SIG-M5 (cell line): Measurements from ENCODE around the gene PYDC2.

Experiments
- DNase-seq: peaks from one replicate; lab custom pipeline; 2025; lab: John Stamatoyannopoulos, UW

The PYDC2 gene

GRCh38 chr3:191461113-191461595 lies at the start of gene PYDC2:
Gene PYDC2, plus strand, starts transcription at chr3:191461163. Its CDS starts 0 bp downstream, at chr3:191461163.
- DNase-seq = no peak

- DNase-seq = no peak
Measured at GRCh38 chr3:191412759-191413158, 48.2 kb upstream of the PYDC2 start.

GRCh38 chr3:191414286-191414685 lies 46.7 kb upstream of the PYDC2 start:
- DNase-seq = no peak

- no peak for DNase-seq
Measured at GRCh38 chr3:191414732-191415131, 46.2 kb upstream of the PYDC2 start.

GRCh38 chr3:191415566-191415965 lies 45.4 kb upstream of the PYDC2 start:
- no peak for DNase-seq

GRCh38 chr3:191417457-191417729 lies 43.6 kb upstream of the PYDC2 start:
- no peak for DNase-seq

GRCh38 chr3:191420771-191421170 lies 40.2 kb upstream of the PYDC2 start:
- no peak for DNase-seq

GRCh38 chr3:191424881-191425280 lies 36.1 kb upstream of the PYDC2 start:
- DNase-seq = no peak

GRCh38 chr3:191425322-191425734 lies 35.6 kb upstream of the PYDC2 start:
- no peak for DNase-seq

- DNase-seq = no peak
Measured at GRCh38 chr3:191426311-191426710, 34.7 kb upstream of the PYDC2 start.

GRCh38 chr3:191428177-191428576 lies 32.8 kb upstream of the PYDC2 start:
- no peak for DNase-seq

GRCh38 chr3:191430103-191430502 lies 30.9 kb upstream of the PYDC2 start:
- no peak for DNase-seq

- DNase-seq = no peak
Measured at GRCh38 chr3:191431160-191431822, 29.7 kb upstream of the PYDC2 start.

- no peak for DNase-seq
Measured at GRCh38 chr3:191432162-191432561, 28.8 kb upstream of the PYDC2 start.

GRCh38 chr3:191434024-191434423 lies 26.9 kb upstream of the PYDC2 start:
- no peak for DNase-seq

- no peak for DNase-seq
Measured at GRCh38 chr3:191435981-191436380, 25.0 kb upstream of the PYDC2 start.

- no peak for DNase-seq
Measured at GRCh38 chr3:191438150-191438814, 22.7 kb upstream of the PYDC2 start.

- no peak for DNase-seq
Measured at GRCh38 chr3:191440532-191440931, 20.4 kb upstream of the PYDC2 start.

GRCh38 chr3:191441687-191442086 lies 19.3 kb upstream of the PYDC2 start:
- no peak for DNase-seq

- DNase-seq = no peak
Measured at GRCh38 chr3:191444569-191444968, 16.4 kb upstream of the PYDC2 start.

- DNase-seq = no peak
Measured at GRCh38 chr3:191449256-191449655, 11.7 kb upstream of the PYDC2 start.

- no peak for DNase-seq
Measured at GRCh38 chr3:191455257-191455952, 5.6 kb upstream of the PYDC2 start.

GRCh38 chr3:191460360-191460759 lies 603 bp upstream of the PYDC2 start:
- no peak for DNase-seq
